A673 (cell line): ENCODE data around the gene DENND1A.

ENCODE experiments used
- EZH2 ChIP-seq: fragments of 200-600 bp; sonication (generic); IDR thresholded peaks from 2 replicates; pipeline ENCODE4 v1.6.1; 2017; ENCODE audit warnings: borderline replicate concordance, low read depth, mild to moderate bottlenecking, mixed read lengths, antibody characterized with exemption, low read length; ENCODE audit not compliant: poor library complexity, severe bottlenecking
- TF ChIP-seq, protein P1 (sequence below): fragments of 300-800, 200-600 bp; sonication (generic); conservative IDR thresholded peaks from 2 replicates; pipeline ENCODE4 v1.5.1; 2017; ENCODE audit warnings: low read depth, mild to moderate bottlenecking, antibody characterized with exemption, low read length, moderate library complexity, mixed read lengths

DNA sequence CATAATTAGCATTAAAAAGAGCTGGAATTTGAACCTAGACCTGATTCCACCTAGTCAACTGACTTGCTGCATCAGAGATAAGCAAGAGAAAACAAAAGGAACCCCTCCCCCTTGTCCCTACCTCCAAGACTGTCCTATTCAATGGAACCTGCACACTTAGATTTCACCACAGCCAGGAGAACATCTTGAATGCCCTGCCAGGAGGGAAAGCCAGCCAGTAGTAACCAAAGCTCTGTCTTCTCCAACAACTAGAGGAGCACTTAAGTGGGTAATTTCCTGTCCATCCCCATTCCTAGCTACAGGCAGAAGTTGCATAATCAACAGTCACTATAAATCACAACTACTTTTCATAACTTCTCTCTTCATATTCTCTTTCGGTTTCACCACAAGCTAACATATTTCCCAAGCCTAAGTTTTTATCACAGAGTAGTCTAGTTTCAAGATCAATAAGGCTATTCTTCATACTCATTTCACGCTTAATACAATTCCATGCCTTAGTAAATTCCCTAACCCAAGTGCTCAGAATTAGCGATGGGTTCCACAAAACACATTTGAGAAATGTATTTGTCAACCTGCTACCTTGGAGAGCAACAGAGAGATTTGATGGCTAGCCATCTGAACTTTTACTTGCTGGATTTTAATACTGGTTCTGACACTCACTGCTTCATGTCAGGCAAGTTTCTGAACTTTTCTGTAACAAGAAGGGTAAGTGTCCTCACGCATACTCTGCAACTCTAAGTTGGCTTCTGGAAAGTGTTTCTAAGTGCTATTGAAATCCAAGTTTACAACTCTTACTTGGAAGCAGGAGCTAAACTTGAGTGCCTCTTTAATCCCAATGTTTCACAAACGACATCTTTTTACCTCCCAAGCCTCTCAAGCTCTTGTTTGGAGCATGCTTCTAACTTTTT is 2.0 kb downstream of the DENND1A start:
- TF ChIP-seq, protein P1, sequence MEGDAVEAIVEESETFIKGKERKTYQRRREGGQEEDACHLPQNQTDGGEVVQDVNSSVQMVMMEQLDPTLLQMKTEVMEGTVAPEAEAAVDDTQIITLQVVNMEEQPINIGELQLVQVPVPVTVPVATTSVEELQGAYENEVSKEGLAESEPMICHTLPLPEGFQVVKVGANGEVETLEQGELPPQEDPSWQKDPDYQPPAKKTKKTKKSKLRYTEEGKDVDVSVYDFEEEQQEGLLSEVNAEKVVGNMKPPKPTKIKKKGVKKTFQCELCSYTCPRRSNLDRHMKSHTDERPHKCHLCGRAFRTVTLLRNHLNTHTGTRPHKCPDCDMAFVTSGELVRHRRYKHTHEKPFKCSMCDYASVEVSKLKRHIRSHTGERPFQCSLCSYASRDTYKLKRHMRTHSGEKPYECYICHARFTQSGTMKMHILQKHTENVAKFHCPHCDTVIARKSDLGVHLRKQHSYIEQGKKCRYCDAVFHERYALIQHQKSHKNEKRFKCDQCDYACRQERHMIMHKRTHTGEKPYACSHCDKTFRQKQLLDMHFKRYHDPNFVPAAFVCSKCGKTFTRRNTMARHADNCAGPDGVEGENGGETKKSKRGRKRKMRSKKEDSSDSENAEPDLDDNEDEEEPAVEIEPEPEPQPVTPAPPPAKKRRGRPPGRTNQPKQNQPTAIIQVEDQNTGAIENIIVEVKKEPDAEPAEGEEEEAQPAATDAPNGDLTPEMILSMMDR = no peak
- no peak for TF ChIP-seq EZH2
